H1 (cell line): ENCODE measurements around the gene OBSCN. TPM values are rescaled to one million over a fixed set of nuclear protein-coding genes. Genes with fewer than 3 reads are reported as not detected.

Experiments used
- CTCF ChIA-PET: fragments of 300-600 bp; sonication (Branson Sonifier 250); formaldehyde crosslinking; loops from one replicate; lab custom pipeline; 2021; ENCODE audit not compliant: partially characterized antibody; lab: Charles Lee
- POLR2A ChIA-PET: fragments of 300-600 bp; sonication (Branson Sonifier 250); formaldehyde crosslinking; loops from one replicate; lab custom pipeline; 2021; ENCODE audit warnings: inconsistent platforms; ENCODE audit not compliant: partially characterized antibody; lab: Charles Lee
- DNase-seq, 2 experiments: peaks; one replicate each; pipeline versions ENCODE4 v3.0.0 to v3.0.0-alpha.2; 2010 to 2022; ENCODE audit warnings: low spot score in 2 of 2, low read depth in 1 of 2, mixed read lengths in 1 of 2
- FAIRE-seq: peaks from 2 replicates; lab custom pipeline; 2011; peaks lifted over from hg19 to GRCh38; lab: Jason Lieb, UNC
- H2AFZ ChIP-seq: 2 replicates; pipeline ENCODE4 v1.8.1; 2012; ENCODE audit warnings: low read length, inconsistent platforms
- H2AK5ac ChIP-seq: 2 replicates; pipeline ENCODE4 v1.6.1; 2013; ENCODE audit warnings: low read depth, low read length
- H2BK120ac ChIP-seq: replicated peaks from 2 replicates; pipeline ENCODE3; 2013; ENCODE audit warnings: low read depth, low read length, inconsistent platforms
- H2BK12ac ChIP-seq: 2 replicates; pipeline ENCODE4 v1.6.1; 2013; ENCODE audit warnings: low read depth, low read length
- H2BK15ac ChIP-seq: 2 replicates; pipeline ENCODE4 v1.6.1; 2013; ENCODE audit warnings: low read length
- H2BK20ac ChIP-seq: 2 replicates; pipeline ENCODE4 v1.6.1; 2013; ENCODE audit warnings: low read length
- H2BK5ac ChIP-seq: 2 replicates; pipeline ENCODE4 v1.6.1; 2013; ENCODE audit warnings: low read depth, low read length
- H3K14ac ChIP-seq: 2 replicates; pipeline ENCODE4 v1.6.1; 2013; ENCODE audit warnings: inconsistent platforms; ENCODE audit not compliant: insufficient read length
- H3K18ac ChIP-seq: 2 replicates; pipeline ENCODE4 v1.6.1; 2013; ENCODE audit warnings: low read length; ENCODE audit errors: extremely low read depth
- H3K23ac ChIP-seq: 2 replicates; pipeline ENCODE4 v1.6.1; 2013; ENCODE audit warnings: inconsistent platforms; ENCODE audit not compliant: insufficient read length
- H3K23me2 ChIP-seq: 2 replicates; pipeline ENCODE4 v1.6.1; 2013; ENCODE audit warnings: low read depth, low read length
- H3K27ac ChIP-seq: 2 replicates; pipeline ENCODE4 v1.6.1; 2011; ENCODE audit warnings: low read depth, low read length, inconsistent platforms
- H3K27me3 ChIP-seq, 4 experiments: replicated peaks in 1 of 4; 1 replicate in 1 of 4; 2 replicates in 3 of 4; pipeline versions ENCODE4 v1.6.1 to v1.8.1; 2011 to 2013; ENCODE audit warnings: low read length in 3 of 4, mild to moderate bottlenecking in 3 of 4, inconsistent platforms in 2 of 4, mixed read lengths in 2 of 4, moderate library complexity in 1 of 4; ENCODE audit not compliant: control insufficient read depth in 3 of 4, insufficient read depth in 3 of 4; ENCODE audit errors: extremely low read depth in 1 of 4
- H3K36me3 ChIP-seq, 4 experiments: 2 replicates each; pipeline versions ENCODE4 v1.6.1 to v1.8.1; 2011 to 2013; ENCODE audit warnings: mild to moderate bottlenecking in 4 of 4, low read length in 3 of 4, moderate library complexity in 2 of 4, control low read depth in 1 of 4, inconsistent platforms in 1 of 4; ENCODE audit not compliant: insufficient read depth in 4 of 4, control insufficient read depth in 2 of 4
- H3K4ac ChIP-seq: replicated peaks from 2 replicates; pipeline ENCODE3; 2013; ENCODE audit warnings: low read length, low read depth, mixed read lengths, inconsistent platforms; ENCODE audit not compliant: insufficient read length
- H3K4me1 ChIP-seq, 4 experiments: replicated peaks in 1 of 4; 1 replicate in 1 of 4; 2 replicates in 3 of 4; pipeline versions ENCODE4 v1.6.1 to v1.8.1; 2011 to 2013; ENCODE audit warnings: low read length in 3 of 4, inconsistent platforms in 2 of 4, mixed read lengths in 1 of 4; ENCODE audit not compliant: insufficient read depth in 4 of 4, control insufficient read depth in 3 of 4
- H3K4me2 ChIP-seq, 2 experiments: 2 replicates each; pipeline versions ENCODE4 v1.6.1 to v1.8.1; 2011 to 2013; ENCODE audit warnings: low read depth in 2 of 2, low read length in 2 of 2, control low read depth in 1 of 2, inconsistent platforms in 1 of 2, mild to moderate bottlenecking in 1 of 2; ENCODE audit not compliant: insufficient read depth in 1 of 2
- H3K4me3 ChIP-seq, 4 experiments: fragments of 200-600, 300-600 bp in 1 of 4; sonication (generic), shearing (Covaris generic), sonication (Bioruptor Twin) in 1 of 4; 2 replicates each; pipeline versions ENCODE4 v1.5.1 to v1.8.1; 2011 to 2016; ENCODE audit warnings: low read length in 4 of 4, low read depth in 3 of 4, control low read depth in 2 of 4, inconsistent platforms in 2 of 4, mild to moderate bottlenecking in 2 of 4, mixed read lengths in 1 of 4, moderate library complexity in 1 of 4; ENCODE audit not compliant: insufficient read depth in 2 of 4; ENCODE audit errors: extremely low read depth in 1 of 4
- H3K56ac ChIP-seq: replicated peaks from 2 replicates; pipeline ENCODE3; 2013; ENCODE audit warnings: low read depth, mild to moderate bottlenecking, mixed read lengths, low read length, inconsistent platforms; ENCODE audit not compliant: insufficient read length
- H3K79me1 ChIP-seq: 2 replicates; pipeline ENCODE4 v1.6.1; 2013; ENCODE audit warnings: low read depth, low read length, control low read depth
- H3K79me2 ChIP-seq, 2 experiments: 2 replicates each; pipeline versions ENCODE4 v1.6.1 to v1.8.1; 2012 to 2013; ENCODE audit warnings: low read length in 2 of 2, mild to moderate bottlenecking in 2 of 2, inconsistent platforms in 1 of 2; ENCODE audit not compliant: insufficient read depth in 2 of 2, control insufficient read depth in 1 of 2
- H3K9ac ChIP-seq, 4 experiments: replicated peaks in 1 of 4; 1 replicate in 1 of 4; 2 replicates in 3 of 4; pipeline versions ENCODE4 v1.6.1 to v1.8.1; 2011 to 2013; ENCODE audit warnings: low read depth in 3 of 4, low read length in 3 of 4, control low read depth in 2 of 4, mild to moderate bottlenecking in 2 of 4, moderate library complexity in 2 of 4, inconsistent platforms in 1 of 4; ENCODE audit errors: extremely low read depth in 1 of 4
- H3K9me3 ChIP-seq, 2 experiments: 2 replicates each; pipeline versions ENCODE4 v1.6.1 to v1.8.1; 2012 to 2013; ENCODE audit warnings: mild to moderate bottlenecking in 2 of 2, moderate library complexity in 2 of 2, control low read depth in 1 of 2, inconsistent platforms in 1 of 2, low read depth in 1 of 2, low read length in 1 of 2, mixed read lengths in 1 of 2; ENCODE audit not compliant: insufficient read depth in 2 of 2
- H4K20me1 ChIP-seq, 2 experiments: replicated peaks in 1 of 2; 2 replicates each; pipeline versions ENCODE3 to v1.8.1; 2011 to 2013; ENCODE audit warnings: inconsistent platforms in 2 of 2, low read length in 2 of 2, mild to moderate bottlenecking in 1 of 2; ENCODE audit not compliant: insufficient read depth in 2 of 2, control insufficient read depth in 1 of 2
- H4K5ac ChIP-seq: 2 replicates; pipeline ENCODE4 v1.6.1; 2013; ENCODE audit warnings: low read length, low read depth, mixed read lengths, inconsistent platforms; ENCODE audit not compliant: insufficient read length
- H4K8ac ChIP-seq: 2 replicates; pipeline ENCODE4 v1.8.0; 2013; ENCODE audit warnings: mild to moderate bottlenecking, moderate library complexity, low read length, inconsistent platforms; ENCODE audit not compliant: insufficient read depth; ENCODE audit errors: extremely low read depth
- H4K91ac ChIP-seq: replicated peaks from 2 replicates; pipeline ENCODE3; 2013; ENCODE audit warnings: low read length, mixed read lengths, inconsistent platforms; ENCODE audit not compliant: insufficient read length
- BACH1 ChIP-seq: IDR thresholded peaks from 2 replicates; pipeline ENCODE4 v1.6.1; 2012; ENCODE audit warnings: low read length, improper control_type of control experiment
- EP300 ChIP-seq, 2 experiments: IDR thresholded peaks; 1 replicate in 1 of 2; 2 replicates in 1 of 2; pipeline ENCODE4 v1.6.1; 2011 to 2012; ENCODE audit warnings: low read depth in 2 of 2, low read length in 2 of 2, mild to moderate bottlenecking in 2 of 2, borderline replicate concordance in 1 of 2, inconsistent platforms in 1 of 2, moderate library complexity in 1 of 2
- KDM4A ChIP-seq: IDR thresholded peaks from one replicate; pipeline ENCODE4 v1.7.1; 2012; ENCODE audit warnings: low read depth, mild to moderate bottlenecking, moderate library complexity, low read length, inconsistent platforms; ENCODE audit not compliant: severe bottlenecking
- RFX5 ChIP-seq: IDR thresholded peaks from 2 replicates; pipeline ENCODE4 v1.6.1; 2011; ENCODE audit warnings: low read depth, low read length, improper control_type of control experiment, borderline replicate concordance
- SUZ12 ChIP-seq: fragments of 200-600 bp; sonication (generic); IDR thresholded peaks from 2 replicates; pipeline ENCODE4 v1.6.1; 2012; ENCODE audit warnings: mild to moderate bottlenecking, inconsistent platforms, low read length, moderate library complexity, mixed read lengths
- ZNF274 ChIP-seq: IDR thresholded peaks from 2 replicates; pipeline ENCODE4 v1.7.0; 2012; ENCODE audit warnings: low read length, borderline replicate concordance; ENCODE audit errors: extremely low read depth
- WGBS, 2 experiments: shearing (Covaris generic) in 1 of 2; methylation state at CpG; one replicate each; pipeline versions ENCODE4 v1.1.6 to v1.1.7; 2013 to 2015; ENCODE audit warnings: low lambda C conversion rate in 2 of 2, mixed read lengths in 2 of 2, inconsistent platforms in 1 of 2, low coverage in 1 of 2, missing lambda C conversion rate in 1 of 2; ENCODE audit not compliant: insufficient replicate concordance in 2 of 2, insufficient coverage in 1 of 2, insufficient read length in 1 of 2; ENCODE audit errors: extremely low coverage in 1 of 2, missing lambda C conversion rate in 1 of 2; 5-methylcytosine and 5-hydroxymethylcytosine counted together
- polyA plus RNA-seq, 7 experiments: library from polyadenylated mRNA; depleted of rRNA in 3 of 7; stranded (reverse) in 5 of 7; unstranded in 2 of 7; fragments of >200 nt in 5 of 7; fragments of 200-250 nt in 2 of 7; gene quantifications; 1 replicate in 5 of 7; 2 replicates in 1 of 7; 4 replicates in 1 of 7; pipeline versions ENCODE4 v1.2.1 to v1.2.3, GENCODE V29; 2011 to 2013; ENCODE audit warnings: missing spikeins in 2 of 7, mixed read lengths in 2 of 7
- total RNA-seq: library from RNA; stranded (reverse); fragmentation: NEBNext Ultra II Directional; extraction: Animal tissue kit (Norgen Biotek cat#: 25700); gene quantifications from 2 replicates; pipeline ENCODE4 v1.2.1, GENCODE V29; 2021
- TF ChIP-seq, protein P1 (sequence below), 3 experiments: IDR thresholded peaks; 1 replicate in 2 of 3; 2 replicates in 1 of 3; pipeline versions ENCODE4 v1.5.1 to v1.6.1; 2011; ENCODE audit warnings: low read length in 3 of 3, mild to moderate bottlenecking in 3 of 3, inconsistent platforms in 2 of 3, low read depth in 1 of 3, moderate library complexity in 1 of 3; ENCODE audit not compliant: insufficient read depth in 1 of 3; ENCODE audit errors: control extremely low read depth in 1 of 3

The OBSCN gene
- total and polyA plus RNA-seq, 2 of the 8 experiments (the other 6 are each of a cell fraction or from before 2014, with no cell fraction given): 7.5 to 28.4 TPM

GRCh38 chr1:228166170-228166936, 41.5 kb upstream of the OBSCN start:
- Histone ChIP-seq H2AK5ac (no peak overlapping the region), H4K20me1 (peaks cover 0 to 4% of the 10 kb centered on the region in 2 experiments), H3K79me1 (peaks cover 2% of the 10 kb centered on the region; the same call in 1 of the 2 replicates), H3K9me3 (no peaks in the 10 kb centered on the region), H3K4me1 (peaks cover 0 to 12% (median 8%) of the 10 kb centered on the region in 4 experiments; a peak in 6 of 7 replicates), H3K36me3 (no peaks in the 10 kb centered on the region), H2BK12ac (no peak overlapping the region), H3K23ac (no peak overlapping the region), H3K23me2 (peaks cover 6% of the 10 kb centered on the region; the same call in 1 of the 2 replicates), H3K14ac (no peak overlapping the region), H3K18ac (no peak overlapping the region), H2AFZ (no peak overlapping the region), H2BK5ac (peak overlapping the region; percentile 66; the same call in 1 of the 2 replicates), H3K4ac (no peak overlapping the region), H3K9ac (peak overlapping the region in 3 of 4 experiments; percentile 93 to 98 (median 97); a peak in 5 of 7 replicates), H3K56ac (no peak overlapping the region), H2BK15ac (no peak overlapping the region; the same call in 1 of the 2 replicates), H3K79me2 (peaks cover 0 to 23% of the 10 kb centered on the region in 2 experiments; a peak in 2 of 4 replicates), H3K4me2 (peak overlapping the region; percentile 28 to 91), H3K27me3 (peaks cover 0 to 3% (median 0%) of the 10 kb centered on the region in 4 experiments; a peak in 2 of 7 replicates), H4K8ac (no peak overlapping the region), H4K5ac (no peak overlapping the region), H4K91ac (no peak overlapping the region), H2BK20ac (no peak overlapping the region), H3K4me3 (peak overlapping the region; percentile 54 to 79 (median 62)), H3K27ac (peak overlapping the region; percentile 99; the same call in 1 of the 2 replicates), H2BK120ac (no peak overlapping the region)
- ChIA-PET CTCF (interaction anchor here (0.6 to 6.2 kb wide), 12 partner anchors 10 to 909 kb away, joined by 3 to 40 read pairs (median 6); partner anchors contain the start of gene GJC2), POLR2A (interaction anchor here (0.7 to 6.5 kb wide), 13 partner anchors 8 to 189 kb away, joined by 3 to 44 read pairs (median 5); partner anchors contain the start of gene GUK1)
- FAIRE-seq (peak; percentile 73), DNase-seq (peak in 1 of 2 experiments; percentile 78)
- WGBS, 2 experiments: 39% methylated on average over 21 of the region's 26 CpGs; no CpG with 5 or more reads in 1 of the 2 experiments
- TF ChIP-seq ZNF274 (no peak), SUZ12 (no peak), BACH1 (peak; percentile 47; the same call in 1 of the 2 replicates), EP300 (IDR thresholded peaks at IDR 0.05; ENCODE audit: borderline replicate concordance in 1 of 2, low read depth in 2 of 2, low read length in 2 of 2) (no peak), RFX5 (no peak), KDM4A (peak; percentile 32)
- TF ChIP-seq, protein P1, sequence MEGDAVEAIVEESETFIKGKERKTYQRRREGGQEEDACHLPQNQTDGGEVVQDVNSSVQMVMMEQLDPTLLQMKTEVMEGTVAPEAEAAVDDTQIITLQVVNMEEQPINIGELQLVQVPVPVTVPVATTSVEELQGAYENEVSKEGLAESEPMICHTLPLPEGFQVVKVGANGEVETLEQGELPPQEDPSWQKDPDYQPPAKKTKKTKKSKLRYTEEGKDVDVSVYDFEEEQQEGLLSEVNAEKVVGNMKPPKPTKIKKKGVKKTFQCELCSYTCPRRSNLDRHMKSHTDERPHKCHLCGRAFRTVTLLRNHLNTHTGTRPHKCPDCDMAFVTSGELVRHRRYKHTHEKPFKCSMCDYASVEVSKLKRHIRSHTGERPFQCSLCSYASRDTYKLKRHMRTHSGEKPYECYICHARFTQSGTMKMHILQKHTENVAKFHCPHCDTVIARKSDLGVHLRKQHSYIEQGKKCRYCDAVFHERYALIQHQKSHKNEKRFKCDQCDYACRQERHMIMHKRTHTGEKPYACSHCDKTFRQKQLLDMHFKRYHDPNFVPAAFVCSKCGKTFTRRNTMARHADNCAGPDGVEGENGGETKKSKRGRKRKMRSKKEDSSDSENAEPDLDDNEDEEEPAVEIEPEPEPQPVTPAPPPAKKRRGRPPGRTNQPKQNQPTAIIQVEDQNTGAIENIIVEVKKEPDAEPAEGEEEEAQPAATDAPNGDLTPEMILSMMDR (IDR thresholded peaks at IDR 0.05; ENCODE audit: control extremely low read depth in 1 of 3, insufficient read depth in 1 of 3, low read depth in 1 of 3, low read length in 3 of 3): peak in 1 of 3 experiments; percentile 22; a peak in 1 of 4 replicates
